A673 (cell line): ENCODE measurements around the gene DNAL4.

Experiments
- CTCF ChIP-seq: fragments of 300-800, 200-600 bp; sonication (generic); conservative IDR thresholded peaks from 2 replicates; pipeline ENCODE4 v1.5.1; 2017; ENCODE audit warnings: low read depth, mild to moderate bottlenecking, antibody characterized with exemption, low read length, moderate library complexity, mixed read lengths
- EZH2 ChIP-seq: fragments of 200-600 bp; sonication (generic); IDR thresholded peaks from 2 replicates; pipeline ENCODE4 v1.6.1; 2017; ENCODE audit warnings: borderline replicate concordance, low read depth, mild to moderate bottlenecking, mixed read lengths, antibody characterized with exemption, low read length; ENCODE audit not compliant: poor library complexity, severe bottlenecking

GRCh38 chr22:38762551-38762983 is 31.4 kb downstream of the DNAL4 start:
- TF ChIP-seq CTCF (no peak), EZH2 (no peak)
